Erythroblast (primary cell): ENCODE results near the gene MOG.

Experiments
- GATA1 ChIP-seq: IDR thresholded peaks from 2 replicates; pipeline ENCODE4 v1.6.1; 2011; ENCODE audit warnings: low read depth, mild to moderate bottlenecking, control low read depth, low read length, moderate library complexity
- POLR2A ChIP-seq: IDR thresholded peaks from 2 replicates; pipeline ENCODE4 v1.6.1; 2011; ENCODE audit warnings: mild to moderate bottlenecking, low read length

GRCh38 chr6:29632789-29633533, 23.9 kb upstream of the MOG start, which contains the start of gene GABBR1:
- TF ChIP-seq POLR2A = no peak
- no peak for TF ChIP-seq GATA1
